Testis (tissue), 3 donors: ENCODE data around the gene ASXL1. TPM values are rescaled to one million over a fixed set of nuclear protein-coding genes. Genes with fewer than 3 reads are reported as not detected.

Experiments
- DNase-seq: peaks from one replicate; pipeline ENCODE4 v3.0.0-alpha.2; 2019
- H3K27ac ChIP-seq, 2 donors: fragments of 200-600 bp; sonication (generic); one replicate each; pipeline ENCODE4 v1.5.1; 2019
- H3K27me3 ChIP-seq: fragments of 200-600 bp; sonication (generic); one replicate; pipeline ENCODE4 v1.5.1; 2019
- H3K36me3 ChIP-seq: fragments of 200-600 bp; sonication (generic); one replicate; pipeline ENCODE4 v1.5.1; 2017; ENCODE audit warnings: low read depth; ENCODE audit errors: missing control alignments
- H3K4me1 ChIP-seq: fragments of 200-600 bp; sonication (generic); one replicate; pipeline ENCODE4 v1.5.1; 2019
- H3K4me3 ChIP-seq, 2 donors: fragments of 200-600 bp; sonication (generic); one replicate each; pipeline ENCODE4 v1.5.1; 2017 to 2019
- H3K9me3 ChIP-seq: fragments of 200-600 bp; sonication (generic); one replicate; pipeline ENCODE4 v1.5.1; 2017
- CTCF ChIP-seq, 3 experiments: fragments of 450-650 bp in 2 of 3; fragments of 200-600 bp in 1 of 3; sonication (generic) in 1 of 3; IDR thresholded peaks; one replicate each; pipeline ENCODE4 v1.5.1; 2016 to 2019; ENCODE audit warnings: antibody characterized with exemption in 3 of 3, mild to moderate bottlenecking in 2 of 3, moderate library complexity in 1 of 3
- POLR2A ChIP-seq: fragments of 450-650 bp; IDR thresholded peaks from one replicate; pipeline ENCODE4 v1.6.1; 2017; ENCODE audit warnings: antibody characterized with exemption, mild to moderate bottlenecking, moderate library complexity
- WGBS, 2 donors: methylation state at CpG; one replicate each; pipeline ENCODE4 v1.1.5; 2018; 5-methylcytosine and 5-hydroxymethylcytosine counted together
- intact Hi-C: fragments of 100-400 bp; cut with DNase I; formaldehyde crosslinking; loops from one replicate; pipeline ENCODE4 v1.15.1; 2023; ENCODE audit warnings: low total_unique reads
- polyA plus RNA-seq: library from polyadenylated mRNA; stranded (reverse); fragments of 350-450 nt; fragmentation: Illumina TruSeq; extraction: RNeasy Lipid Tissue Mini Kit (QIAGEN cat#74804); gene quantifications from one replicate; pipeline ENCODE4 v1.2.3, GENCODE V29; 2014; ENCODE audit warnings: low read depth, low replicate concordance; ENCODE audit not compliant: insufficient read depth
- total RNA-seq, 2 donors: library from RNA; depleted of rRNA; stranded (reverse); fragments of >200 nt; gene quantifications; one replicate each; pipeline ENCODE4 v1.2.3, GENCODE V29; 2016

The ASXL1 gene
- total and polyA plus RNA-seq, 3 donors from 2014 or later = 101 to 161 (median 125) TPM

- no peak for DNase-seq
- intact Hi-C loops = no loop called here
- H3K36me3 ChIP-seq = no peaks in the 10 kb centered on the region
- H3K9me3 ChIP-seq = no peaks in the 10 kb centered on the region
- peak overlapping the region in 1 of 2 donors; percentile 98 for H3K27ac ChIP-seq
- H3K4me1 ChIP-seq = peaks cover 5% of the 10 kb centered on the region
- TF ChIP-seq CTCF (IDR thresholded peaks at IDR 0.05) = no peak
- TF ChIP-seq POLR2A = no peak
- no peaks in the 10 kb centered on the region for H3K27me3 ChIP-seq
- 18 to 21% methylated on average over 13 of the region's 13 CpGs for WGBS, 2 donors
- peak overlapping the region; percentile 76 to 90 for H3K4me3 ChIP-seq
Observed at GRCh38 chr20:32356622-32357374, 1.3 kb upstream of the ASXL1 start.

DNA sequence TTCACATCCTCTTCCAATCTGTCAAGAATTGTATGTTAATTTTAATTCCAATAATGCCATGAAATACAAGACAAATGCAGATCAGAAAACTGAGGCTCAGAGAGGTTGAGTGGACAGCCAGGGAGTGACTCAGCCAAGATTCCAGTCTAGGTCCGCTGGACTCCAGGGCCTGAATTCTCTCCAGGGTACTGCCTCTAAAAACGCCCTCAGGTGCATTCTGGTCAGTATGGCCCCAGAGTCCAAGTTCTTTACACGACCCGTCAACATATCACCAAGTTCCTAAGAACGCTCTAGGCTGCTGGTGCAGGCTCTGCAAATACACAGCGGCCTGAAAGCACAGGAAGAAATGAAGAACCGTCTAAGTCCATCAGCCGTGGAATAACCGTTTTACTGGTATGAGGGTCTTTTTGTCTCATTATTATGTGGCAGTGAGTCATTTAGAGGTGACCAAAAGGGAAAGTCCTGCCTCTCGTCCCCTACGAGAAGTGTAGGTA is 709 bp upstream of the ASXL1 start:
- intact Hi-C loops = no loop called here
- Histone ChIP-seq H3K27me3 (no peaks in the 10 kb centered on the region), H3K4me1 (peaks cover 5% of the 10 kb centered on the region), H3K27ac (peak overlapping the region; percentile 97 to 98), H3K9me3 (no peaks in the 10 kb centered on the region), H3K36me3 (no peaks in the 10 kb centered on the region), H3K4me3 (peak overlapping the region; percentile 76 to 90)
- peak; percentile 42 for DNase-seq
- no peak for TF ChIP-seq POLR2A
- no peak for TF ChIP-seq CTCF (IDR thresholded peaks at IDR 0.05)
- 0 to 1% methylated on average over 11 of the region's 11 CpGs for WGBS, 2 donors

- no peak for DNase-seq
- Histone ChIP-seq H3K27ac (peak overlapping the region; percentile 81 to 98), H3K36me3 (no peaks in the 10 kb centered on the region), H3K9me3 (no peaks in the 10 kb centered on the region), H3K4me1 (peaks cover 14% of the 10 kb centered on the region), H3K27me3 (no peaks in the 10 kb centered on the region), H3K4me3 (peak overlapping the region; percentile 76 to 90)
- TF ChIP-seq POLR2A (no peak), CTCF (IDR thresholded peaks at IDR 0.05) (no peak)
- intact Hi-C loops = no loop called here
- WGBS, 2 donors = 0% methylated on average over 17 of the region's 35 CpGs; no CpG with 5 or more reads in 1 of the 2 donors
Observed at GRCh38 chr20:32358632-32358882, 426 bp downstream of the ASXL1 start.

GRCh38 chr20:32358883-32359632 is 927 bp downstream of the ASXL1 start:
- DNase-seq = peak; percentile 88
- H3K36me3 ChIP-seq = no peaks in the 10 kb centered on the region
- TF ChIP-seq CTCF (IDR thresholded peaks at IDR 0.05) (no peak), POLR2A (no peak)
- peaks cover 18% of the 10 kb centered on the region for H3K4me1 ChIP-seq
- H3K4me3 ChIP-seq = peak overlapping the region; percentile 76 to 90
- H3K9me3 ChIP-seq = no peaks in the 10 kb centered on the region
- WGBS, 2 donors = 0 to 1% methylated on average over 5 to 30 of the region's 46 CpGs
- peak overlapping the region; percentile 81 to 98 for H3K27ac ChIP-seq
- H3K27me3 ChIP-seq = no peaks in the 10 kb centered on the region
- intact Hi-C loops = no loop called here
